ENCODE measurements around the gene EMD. TPM values are rescaled to one million over a fixed set of nuclear protein-coding genes. Genes with fewer than 3 reads are reported as not detected.

Gene EMD
- polyA plus RNA-seq, 1 donor (not counting 4 experiments of a cell fraction or from before 2014, with no cell fraction given): 36.9 TPM

GRCh38 chrX:154366666-154367055 lies 12.4 kb upstream of the EMD start:
- Histone ChIP-seq H4K20me1 (ENCODE audit: control insufficient read depth, extremely low read depth, insufficient read depth, low read length) (peaks cover 17% of the 10 kb centered on the region), H2AFZ (ENCODE audit: control insufficient read depth, low read length) (no peak overlapping the region), H3K36me3 (ENCODE audit: control insufficient read depth in 2 of 2, extremely low read depth in 1 of 2, insufficient read depth in 2 of 2, low read length in 2 of 2) (peaks cover 11 to 16% of the 10 kb centered on the region in 2 experiments), H3K9me3 (ENCODE audit: control insufficient read depth, low read depth, low read length) (no peaks in the 10 kb centered on the region), H3K27me3 (ENCODE audit: control insufficient read depth, extremely low read depth, insufficient read depth, low read length) (no peaks in the 10 kb centered on the region), H3K9me1 (ENCODE audit: control insufficient read depth, extremely low read depth, insufficient read depth, low read length) (no peaks in the 10 kb centered on the region), H3K9ac (ENCODE audit: control insufficient read depth, extremely low read depth, insufficient read depth, low read length) (peak overlapping the region; percentile 80), H3K4me2 (ENCODE audit: control insufficient read depth, extremely low read depth, insufficient read depth, low read depth, low read length) (no peak overlapping the region), H3K27ac (ENCODE audit: control insufficient read depth, insufficient read depth, low read length) (peak overlapping the region; percentile 22), H3K79me2 (ENCODE audit: control insufficient read depth, insufficient read depth, low read length) (peaks cover 79% of the 10 kb centered on the region), H3K4me1 (ENCODE audit: control insufficient read depth, extremely low read depth, insufficient read depth, low read length) (peaks cover 16% of the 10 kb centered on the region), H3K4me3 (ENCODE audit: control insufficient read depth in 2 of 3, extremely low read depth in 1 of 3, insufficient read depth in 2 of 3, low read depth in 1 of 3, low read length in 3 of 3) (no peak overlapping the region)
- TF ChIP-seq CTCF (optimal IDR thresholded peaks at IDR 0.05 in 1 of 3, IDR thresholded peaks at IDR 0.05 in 1 of 3, conservative IDR thresholded peaks at IDR 0.05 in 1 of 3; ENCODE audit: extremely low read depth in 1 of 3, insufficient read depth in 2 of 3, low read length in 3 of 3) (no peak), EZH2 (IDR thresholded peaks at IDR 0.05; ENCODE audit: low read length) (no peak)
- no peak for FAIRE-seq
- dilution Hi-C loops (cut with MboI; ENCODE audit: extremely low pct_ligation_motif_present, low sequenced_read_pairs): no loop called here
- DNase-seq (ENCODE audit: low read depth, low spot score): no peak

DNA sequence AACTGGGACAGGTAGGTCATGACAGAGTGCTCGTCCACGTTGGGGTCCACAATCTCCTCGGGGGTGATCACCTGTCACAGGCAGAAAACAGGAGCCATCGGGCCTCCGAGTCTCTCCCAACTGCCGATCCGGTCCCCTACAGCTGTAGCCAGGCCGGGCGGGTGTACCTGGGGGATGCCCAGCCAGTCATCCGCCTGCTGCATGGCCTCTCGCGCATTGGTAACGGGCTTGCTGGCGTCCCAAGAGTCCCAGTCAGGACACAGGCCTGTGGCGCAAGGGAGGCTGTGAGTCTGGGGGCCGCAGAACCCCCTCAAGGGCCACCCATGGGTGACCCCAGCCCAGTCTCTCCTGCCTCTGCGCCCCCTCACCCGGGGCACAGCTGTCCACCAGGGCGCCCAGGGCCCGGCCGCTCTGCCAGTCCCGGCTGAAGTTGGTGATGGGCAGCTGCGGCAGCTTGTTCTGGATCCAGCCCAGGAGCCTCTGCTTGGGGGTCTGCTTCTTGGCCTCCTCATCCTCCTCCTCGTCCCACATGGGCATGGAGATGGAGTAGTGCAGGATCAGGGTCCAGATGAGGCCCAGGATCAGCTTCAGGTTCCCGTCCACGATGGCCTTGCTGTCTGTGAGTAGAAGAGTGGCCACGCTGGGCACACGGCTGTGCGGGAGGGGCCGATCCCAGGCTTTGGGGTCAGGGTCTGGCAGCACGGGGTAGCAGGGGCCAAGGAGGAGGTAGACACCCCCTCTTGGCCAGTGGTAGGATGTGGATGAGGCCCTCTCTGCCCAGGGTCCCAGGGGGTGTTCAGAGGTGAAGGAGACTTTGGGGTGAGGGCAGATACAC lies 11.4 kb upstream of the EMD start:
- H3K27me3 ChIP-seq (ENCODE audit: control insufficient read depth, extremely low read depth, insufficient read depth, low read length): no peaks in the 10 kb centered on the region
- peaks cover 9% of the 10 kb centered on the region for H4K20me1 ChIP-seq (ENCODE audit: control insufficient read depth, extremely low read depth, insufficient read depth, low read length)
- TF ChIP-seq EZH2 (IDR thresholded peaks at IDR 0.05; ENCODE audit: low read length) (no peak), CTCF (optimal IDR thresholded peaks at IDR 0.05 in 1 of 3, IDR thresholded peaks at IDR 0.05 in 1 of 3, conservative IDR thresholded peaks at IDR 0.05 in 1 of 3; ENCODE audit: extremely low read depth in 1 of 3, insufficient read depth in 2 of 3, low read length in 3 of 3) (no peak)
- peaks cover 24% of the 10 kb centered on the region for H3K4me1 ChIP-seq (ENCODE audit: control insufficient read depth, extremely low read depth, insufficient read depth, low read length)
- H3K36me3 ChIP-seq (ENCODE audit: control insufficient read depth in 2 of 2, extremely low read depth in 1 of 2, insufficient read depth in 2 of 2, low read length in 2 of 2): peaks cover 10 to 16% of the 10 kb centered on the region in 2 experiments
- H3K27ac ChIP-seq (ENCODE audit: control insufficient read depth, insufficient read depth, low read length): peak overlapping the region; percentile 90
- H2AFZ ChIP-seq (ENCODE audit: control insufficient read depth, low read length): no peak overlapping the region
- dilution Hi-C loops (cut with MboI; ENCODE audit: extremely low pct_ligation_motif_present, low sequenced_read_pairs): no loop called here
- H3K9ac ChIP-seq (ENCODE audit: control insufficient read depth, extremely low read depth, insufficient read depth, low read length): peak overlapping the region; percentile 80
- DNase-seq (ENCODE audit: low read depth, low spot score) (no peak), FAIRE-seq (no peak)
- H3K79me2 ChIP-seq (ENCODE audit: control insufficient read depth, insufficient read depth, low read length): peaks cover 70% of the 10 kb centered on the region
- peak overlapping the region; percentile 73 for H3K4me2 ChIP-seq (ENCODE audit: control insufficient read depth, extremely low read depth, insufficient read depth, low read depth, low read length)
- H3K9me1 ChIP-seq (ENCODE audit: control insufficient read depth, extremely low read depth, insufficient read depth, low read length): no peaks in the 10 kb centered on the region
- peak overlapping the region in 2 of 3 experiments; percentile 39 to 68 for H3K4me3 ChIP-seq (ENCODE audit: control insufficient read depth in 2 of 3, extremely low read depth in 1 of 3, insufficient read depth in 2 of 3, low read depth in 1 of 3, low read length in 3 of 3)
- H3K9me3 ChIP-seq (ENCODE audit: control insufficient read depth, low read depth, low read length): no peaks in the 10 kb centered on the region

All from keratinocyte (primary cell).